Keratinocyte (primary cell): ENCODE measurements around the gene PDE3A. TPM values are rescaled to one million over a fixed set of nuclear protein-coding genes. Genes with fewer than 3 reads are reported as not detected.

Source experiments
- DNase-seq: peaks from one replicate; pipeline ENCODE4 v3.0.0-alpha.2; 2011; ENCODE audit warnings: low read depth, missing footprints, low spot score
- FAIRE-seq: peaks from 2 replicates; lab custom pipeline; 2011; peaks lifted over from hg19 to GRCh38; lab: Jason Lieb, UNC
- H2AFZ ChIP-seq: 2 replicates; pipeline ENCODE4 v1.6.0; 2012; ENCODE audit warnings: low read length, control low read depth, inconsistent platforms; ENCODE audit not compliant: control insufficient read depth
- H3K27ac ChIP-seq: 2 replicates; pipeline ENCODE4 v1.5.1; 2011; ENCODE audit warnings: low read length; ENCODE audit not compliant: control insufficient read depth, insufficient read depth
- H3K27me3 ChIP-seq: 3 replicates; pipeline ENCODE4 v1.6.0; 2011; ENCODE audit warnings: low read length; ENCODE audit not compliant: control insufficient read depth, insufficient read depth; ENCODE audit errors: extremely low read depth
- H3K36me3 ChIP-seq, 2 experiments: 2 replicates in 1 of 2; 3 replicates in 1 of 2; pipeline ENCODE4 v1.5.1; 2011; ENCODE audit warnings: low read length in 2 of 2, mild to moderate bottlenecking in 1 of 2; ENCODE audit not compliant: control insufficient read depth in 2 of 2, insufficient read depth in 2 of 2; ENCODE audit errors: extremely low read depth in 1 of 2
- H3K4me1 ChIP-seq: 3 replicates; pipeline ENCODE4 v1.5.1; 2011; ENCODE audit warnings: low read length; ENCODE audit not compliant: control insufficient read depth, insufficient read depth; ENCODE audit errors: extremely low read depth
- H3K4me2 ChIP-seq: 3 replicates; pipeline ENCODE4 v1.6.0; 2011; ENCODE audit warnings: low read depth, low read length; ENCODE audit not compliant: control insufficient read depth, insufficient read depth; ENCODE audit errors: extremely low read depth
- H3K4me3 ChIP-seq, 3 experiments: fragments of 200-600 bp in 1 of 3; sonication (generic) in 1 of 3; 2 replicates in 2 of 3; 3 replicates in 1 of 3; pipeline ENCODE4 v1.5.1; 2011 to 2016; ENCODE audit warnings: low read length in 3 of 3, mild to moderate bottlenecking in 3 of 3, control low read depth in 2 of 3, inconsistent platforms in 1 of 3, low read depth in 1 of 3, mixed read lengths in 1 of 3, mixed run types in 1 of 3, moderate library complexity in 1 of 3; ENCODE audit not compliant: control insufficient read depth in 2 of 3, insufficient read depth in 2 of 3; ENCODE audit errors: extremely low read depth in 1 of 3
- H3K79me2 ChIP-seq: 2 replicates; pipeline ENCODE4 v1.6.0; 2012; ENCODE audit warnings: low read length; ENCODE audit not compliant: control insufficient read depth, insufficient read depth
- H3K9ac ChIP-seq: 3 replicates; pipeline ENCODE4 v1.6.0; 2011; ENCODE audit warnings: low read length; ENCODE audit not compliant: control insufficient read depth, insufficient read depth; ENCODE audit errors: extremely low read depth
- H3K9me1 ChIP-seq: 3 replicates; pipeline ENCODE4 v1.6.0; 2011; ENCODE audit warnings: low read length; ENCODE audit not compliant: control insufficient read depth, insufficient read depth; ENCODE audit errors: extremely low read depth
- H3K9me3 ChIP-seq: 2 replicates; pipeline ENCODE4 v1.5.1; 2012; ENCODE audit warnings: low read depth, low read length; ENCODE audit not compliant: control insufficient read depth
- H4K20me1 ChIP-seq: 3 replicates; pipeline ENCODE4 v1.6.0; 2011; ENCODE audit warnings: low read length; ENCODE audit not compliant: control insufficient read depth, insufficient read depth; ENCODE audit errors: extremely low read depth
- EZH2 ChIP-seq: IDR thresholded peaks from one replicate; pipeline ENCODE4 v1.6.1; 2012; ENCODE audit warnings: inconsistent platforms, mild to moderate bottlenecking, low read length, moderate library complexity
- dilution Hi-C: fragments of 300-500 bp; cut with MboI; formaldehyde crosslinking; loops from one replicate; pipeline ENCODE4 v1.7.0; 2020; ENCODE audit warnings: low sequenced_read_pairs; ENCODE audit not compliant: extremely low pct_ligation_motif_present
- polyA plus RNA-seq, 5 experiments: library from polyadenylated mRNA; depleted of rRNA in 3 of 5; stranded (reverse) in 3 of 5; stranded (forward) in 1 of 5; unstranded in 1 of 5; fragments of >200 nt; gene quantifications; 1 replicate in 1 of 5; 2 replicates in 3 of 5; 3 replicates in 1 of 5; pipeline versions ENCODE4 v1.2.1 to v1.2.3, GENCODE V29; 2011 to 2012; ENCODE audit warnings: missing spikeins in 2 of 5, low read depth in 1 of 5, low replicate concordance in 1 of 5
- TF ChIP-seq, protein P1 (sequence below), 3 experiments: IDR thresholded peaks in 1 of 3; conservative IDR thresholded peaks in 1 of 3; optimal IDR thresholded peaks in 1 of 3; 2 replicates in 2 of 3; 3 replicates in 1 of 3; pipeline versions ENCODE3 to v1.5.1; 2011; ENCODE audit warnings: low read length in 3 of 3, mild to moderate bottlenecking in 3 of 3, moderate library complexity in 2 of 3, control low read depth in 1 of 3, inconsistent platforms in 1 of 3; ENCODE audit not compliant: insufficient read depth in 2 of 3; ENCODE audit errors: extremely low read depth in 1 of 3

PDE3A gene
- polyA plus RNA-seq, 1 donor (not counting 4 experiments of a cell fraction or from before 2014, with no cell fraction given): 0.01 TPM

DNA sequence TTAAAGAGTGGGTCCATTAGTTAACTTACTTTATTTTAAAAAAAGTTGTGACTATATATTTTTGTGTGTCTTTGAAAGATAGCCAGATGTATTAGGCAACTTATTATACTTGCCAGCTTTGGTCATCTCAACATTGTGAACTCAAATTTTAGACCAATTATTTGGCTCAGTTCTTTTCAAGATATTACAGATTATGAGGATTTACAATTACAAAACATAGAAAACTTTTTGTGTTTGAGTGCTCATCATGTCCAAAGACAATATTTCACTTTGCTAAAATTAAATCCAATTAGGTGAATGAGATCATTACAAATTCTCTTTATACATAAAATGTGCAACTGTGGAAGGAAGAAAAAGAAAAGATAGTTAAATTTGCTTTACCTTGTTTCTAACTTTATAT lies 18.3 kb upstream of the PDE3A start:
- no peaks in the 10 kb centered on the region for H3K9me3 ChIP-seq
- FAIRE-seq (no peak), DNase-seq (no peak)
- no peaks in the 10 kb centered on the region for H3K36me3 ChIP-seq
- no peak for TF ChIP-seq EZH2
- TF ChIP-seq, protein P1, sequence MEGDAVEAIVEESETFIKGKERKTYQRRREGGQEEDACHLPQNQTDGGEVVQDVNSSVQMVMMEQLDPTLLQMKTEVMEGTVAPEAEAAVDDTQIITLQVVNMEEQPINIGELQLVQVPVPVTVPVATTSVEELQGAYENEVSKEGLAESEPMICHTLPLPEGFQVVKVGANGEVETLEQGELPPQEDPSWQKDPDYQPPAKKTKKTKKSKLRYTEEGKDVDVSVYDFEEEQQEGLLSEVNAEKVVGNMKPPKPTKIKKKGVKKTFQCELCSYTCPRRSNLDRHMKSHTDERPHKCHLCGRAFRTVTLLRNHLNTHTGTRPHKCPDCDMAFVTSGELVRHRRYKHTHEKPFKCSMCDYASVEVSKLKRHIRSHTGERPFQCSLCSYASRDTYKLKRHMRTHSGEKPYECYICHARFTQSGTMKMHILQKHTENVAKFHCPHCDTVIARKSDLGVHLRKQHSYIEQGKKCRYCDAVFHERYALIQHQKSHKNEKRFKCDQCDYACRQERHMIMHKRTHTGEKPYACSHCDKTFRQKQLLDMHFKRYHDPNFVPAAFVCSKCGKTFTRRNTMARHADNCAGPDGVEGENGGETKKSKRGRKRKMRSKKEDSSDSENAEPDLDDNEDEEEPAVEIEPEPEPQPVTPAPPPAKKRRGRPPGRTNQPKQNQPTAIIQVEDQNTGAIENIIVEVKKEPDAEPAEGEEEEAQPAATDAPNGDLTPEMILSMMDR (optimal IDR thresholded peaks at IDR 0.05 in 1 of 3, IDR thresholded peaks at IDR 0.05 in 1 of 3, conservative IDR thresholded peaks at IDR 0.05 in 1 of 3; ENCODE audit: extremely low read depth in 1 of 3, insufficient read depth in 2 of 3, low read length in 3 of 3): no peak
- no peaks in the 10 kb centered on the region for H3K9me1 ChIP-seq
- H2AFZ ChIP-seq: no peak overlapping the region
- dilution Hi-C loops: no loop called here
- H3K4me3 ChIP-seq: no peak overlapping the region
- H3K4me1 ChIP-seq: no peaks in the 10 kb centered on the region
- H3K79me2 ChIP-seq: no peaks in the 10 kb centered on the region
- H3K27me3 ChIP-seq: no peaks in the 10 kb centered on the region
- H3K27ac ChIP-seq: no peak overlapping the region
- H3K9ac ChIP-seq: no peak overlapping the region
- H3K4me2 ChIP-seq: no peak overlapping the region
- no peaks in the 10 kb centered on the region for H4K20me1 ChIP-seq

DNA sequence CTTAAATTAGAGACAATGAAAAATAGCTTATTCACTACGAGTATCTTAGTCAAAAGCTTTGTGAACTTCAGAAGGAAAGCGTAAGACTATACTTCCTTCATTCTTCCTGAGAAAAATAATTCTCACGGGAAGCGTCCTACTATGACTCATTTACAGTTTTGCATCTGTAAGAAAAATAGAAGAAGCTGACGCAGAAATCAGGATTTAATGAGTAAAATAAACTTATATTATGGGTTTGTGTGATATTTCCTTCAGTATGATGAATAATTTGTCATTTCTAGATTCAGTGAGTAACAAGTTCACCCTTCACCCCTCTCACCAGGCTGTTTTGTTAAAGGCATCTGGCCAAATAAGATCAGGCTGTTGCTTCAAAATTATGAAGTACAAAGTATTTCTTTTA lies 17.8 kb upstream of the PDE3A start:
- Histone ChIP-seq H3K4me2 (no peak overlapping the region), H3K9me3 (no peaks in the 10 kb centered on the region), H3K9me1 (no peaks in the 10 kb centered on the region), H4K20me1 (no peaks in the 10 kb centered on the region), H3K36me3 (no peaks in the 10 kb centered on the region), H3K27me3 (no peaks in the 10 kb centered on the region), H3K79me2 (no peaks in the 10 kb centered on the region), H3K4me1 (no peaks in the 10 kb centered on the region), H3K27ac (no peak overlapping the region), H2AFZ (no peak overlapping the region), H3K9ac (no peak overlapping the region), H3K4me3 (no peak overlapping the region)
- FAIRE-seq (no peak), DNase-seq (no peak)
- dilution Hi-C loops: no loop called here
- TF ChIP-seq, protein P1 (optimal IDR thresholded peaks at IDR 0.05 in 1 of 3, IDR thresholded peaks at IDR 0.05 in 1 of 3, conservative IDR thresholded peaks at IDR 0.05 in 1 of 3; ENCODE audit: extremely low read depth in 1 of 3, insufficient read depth in 2 of 3, low read length in 3 of 3): no peak
- TF ChIP-seq EZH2: no peak
